IMR-90 (cell line): Measurements from ENCODE around the gene ARHGAP24. TPM values are rescaled to one million over a fixed set of nuclear protein-coding genes. Genes with fewer than 3 reads are reported as not detected.

ENCODE experiments used
- ATAC-seq: fragments of 200-7000 bp; cut with Tn5 transposase; 2 replicates; pipeline ENCODE4 v1.9.1; 2020; ENCODE audit warnings: low read depth, mild to moderate bottlenecking, moderate library complexity
- BruUV-seq: library from RNA; stranded (reverse); fragments of 400-500 nt; replicated peaks from 2 replicates; lab custom pipeline; 2021; lab: Mats Ljungman, UMichigan
- CTCF ChIA-PET: fragments of 300-600 bp; formaldehyde crosslinking; extraction: SDS; loops from one replicate; lab custom pipeline; 2021; ENCODE audit warnings: antibody characterized with exemption; lab: Yijun Ruan, JAX
- POLR2A ChIA-PET: fragments of 300-600 bp; sonication (Branson Sonifier 250); formaldehyde crosslinking; loops from one replicate; lab custom pipeline; 2022; ENCODE audit warnings: antibody characterized with exemption; ENCODE audit not compliant: unreplicated experiment; lab: Charles Lee
- DNase-seq: peaks from one replicate; pipeline ENCODE4 v3.0.0; 2013
- H2AFZ ChIP-seq: replicated peaks from 2 replicates; pipeline ENCODE3; 2013; ENCODE audit warnings: low read length, mild to moderate bottlenecking; ENCODE audit not compliant: poor library complexity
- H2AK5ac ChIP-seq: 2 replicates; pipeline ENCODE4 v1.6.1; 2013; ENCODE audit warnings: low read depth, low read length, inconsistent platforms
- H2AK9ac ChIP-seq: replicated peaks from 2 replicates; pipeline ENCODE3; 2013; ENCODE audit warnings: mild to moderate bottlenecking, low read depth, low read length, moderate library complexity; ENCODE audit not compliant: poor library complexity
- H2BK120ac ChIP-seq: 2 replicates; pipeline ENCODE4 v1.6.1; 2013; ENCODE audit warnings: low read depth, low read length, inconsistent platforms
- H2BK15ac ChIP-seq: 3 replicates; pipeline ENCODE4 v1.6.1; 2013; ENCODE audit warnings: low read depth, low read length, inconsistent platforms
- H2BK20ac ChIP-seq: 2 replicates; pipeline ENCODE4 v1.6.1; 2013; ENCODE audit warnings: low read depth, mild to moderate bottlenecking, inconsistent platforms, low read length, moderate library complexity
- H2BK5ac ChIP-seq: 2 replicates; pipeline ENCODE4 v1.6.1; 2013; ENCODE audit warnings: mild to moderate bottlenecking, low read depth, low read length, inconsistent platforms; ENCODE audit not compliant: poor library complexity, severe bottlenecking
- H3K14ac ChIP-seq: replicated peaks from 2 replicates; pipeline ENCODE4 v1.6.1; 2013; ENCODE audit warnings: low read depth, low read length, inconsistent platforms
- H3K18ac ChIP-seq: 2 replicates; pipeline ENCODE4 v1.6.1; 2013; ENCODE audit warnings: low read depth, low read length, control low read depth
- H3K23ac ChIP-seq: 2 replicates; pipeline ENCODE4 v1.6.1; 2013; ENCODE audit warnings: low read depth, low read length, inconsistent platforms
- H3K27ac ChIP-seq: 2 replicates; pipeline ENCODE4 v1.5.1; 2013; ENCODE audit warnings: mild to moderate bottlenecking, control low read depth, low read length; ENCODE audit not compliant: insufficient read depth
- H3K27me3 ChIP-seq: 2 replicates; pipeline ENCODE4 v1.6.1; 2013; ENCODE audit warnings: low read length; ENCODE audit not compliant: control insufficient read depth, insufficient read depth
- H3K36me3 ChIP-seq: 2 replicates; pipeline ENCODE4 v1.6.1; 2013; ENCODE audit warnings: low read length, mixed read lengths; ENCODE audit not compliant: control insufficient read depth, insufficient read depth
- H3K4ac ChIP-seq: 2 replicates; pipeline ENCODE4 v1.6.1; 2013; ENCODE audit warnings: low read depth, low read length, inconsistent platforms
- H3K4me1 ChIP-seq: 2 replicates; pipeline ENCODE4 v1.6.1; 2013; ENCODE audit warnings: low read length, mixed read lengths; ENCODE audit not compliant: control insufficient read depth, insufficient read depth
- H3K4me2 ChIP-seq: 2 replicates; pipeline ENCODE4 v1.6.1; 2013; ENCODE audit warnings: low read depth, mild to moderate bottlenecking, control low read depth, low read length, moderate library complexity
- H3K4me3 ChIP-seq: 2 replicates; pipeline ENCODE4 v1.5.1; 2013; ENCODE audit warnings: low read depth, mild to moderate bottlenecking, control low read depth, low read length, moderate library complexity; ENCODE audit not compliant: insufficient read depth
- H3K56ac ChIP-seq: 2 replicates; pipeline ENCODE4 v1.6.1; 2013; ENCODE audit warnings: low read length, inconsistent platforms; ENCODE audit not compliant: insufficient read depth; ENCODE audit errors: extremely low read depth
- H3K79me1 ChIP-seq, 2 experiments: 2 replicates each; pipeline ENCODE4 v1.6.1; 2013; ENCODE audit warnings: low read length in 2 of 2, inconsistent platforms in 1 of 2, low read depth in 1 of 2
- H3K9ac ChIP-seq: 2 replicates; pipeline ENCODE4 v1.6.1; 2013; ENCODE audit warnings: low read depth, low read length, control low read depth
- H3K9me1 ChIP-seq: 2 replicates; pipeline ENCODE4 v1.6.1; 2013; ENCODE audit warnings: low read length, inconsistent platforms; ENCODE audit not compliant: insufficient read depth
- H3K9me3 ChIP-seq: 2 replicates; pipeline ENCODE4 v1.6.1; 2013; ENCODE audit warnings: low read length; ENCODE audit not compliant: control insufficient read depth, insufficient read depth
- H4K20me1 ChIP-seq: 2 replicates; pipeline ENCODE4 v1.6.1; 2013; ENCODE audit warnings: low read length, inconsistent platforms; ENCODE audit not compliant: insufficient read depth
- H4K5ac ChIP-seq: 2 replicates; pipeline ENCODE4 v1.6.1; 2013; ENCODE audit warnings: mild to moderate bottlenecking, low read depth, low read length, control low read depth
- H4K8ac ChIP-seq, 2 experiments: 2 replicates each; pipeline ENCODE4 v1.6.1; 2013; ENCODE audit warnings: low read depth in 2 of 2, low read length in 2 of 2, control low read depth in 1 of 2, inconsistent platforms in 1 of 2
- H4K91ac ChIP-seq: 2 replicates; pipeline ENCODE4 v1.6.1; 2013; ENCODE audit warnings: low read depth, low read length, inconsistent platforms; ENCODE audit not compliant: insufficient read depth
- BHLHE40 ChIP-seq: fragments of 150-350 bp; IDR thresholded peaks from 2 replicates; pipeline ENCODE4 v1.6.1; 2016; ENCODE audit warnings: mild to moderate bottlenecking, low read depth, low read length
- CEBPB ChIP-seq: IDR thresholded peaks from 2 replicates; pipeline ENCODE4 v1.6.1; 2012; ENCODE audit warnings: low read depth, low read length, improper control_type of control experiment
- CHD1 ChIP-seq: IDR thresholded peaks from 2 replicates; pipeline ENCODE4 v1.6.1; 2012; ENCODE audit warnings: low read depth, low read length, improper control_type of control experiment
- FOS ChIP-seq: fragments of 150-350 bp; IDR thresholded peaks from 2 replicates; pipeline ENCODE4 v1.6.1; 2016; ENCODE audit warnings: low read depth, low read length
- MAFK ChIP-seq: IDR thresholded peaks from 2 replicates; pipeline ENCODE4 v1.6.1; 2012; ENCODE audit warnings: low read depth, low read length, improper control_type of control experiment
- MAZ ChIP-seq: IDR thresholded peaks from 2 replicates; pipeline ENCODE4 v1.6.1; 2012; ENCODE audit warnings: low read depth, mild to moderate bottlenecking, low read length, improper control_type of control experiment, moderate library complexity, borderline replicate concordance
- POLR2A ChIP-seq: IDR thresholded peaks from 2 replicates; pipeline ENCODE4 v1.6.1; 2012; ENCODE audit warnings: mild to moderate bottlenecking, low read depth, low read length
- RCOR1 ChIP-seq: IDR thresholded peaks from 2 replicates; pipeline ENCODE4 v1.6.1; 2012; ENCODE audit warnings: mild to moderate bottlenecking, low read length, improper control_type of control experiment; ENCODE audit not compliant: insufficient replicate concordance
- WGBS, 2 experiments: methylation state at CpG; one replicate each; pipeline versions ENCODE4 v1.1.5 to v1.1.7; 2013; ENCODE audit warnings: missing lambda C conversion rate in 2 of 2; ENCODE audit not compliant: insufficient read length in 1 of 2; ENCODE audit errors: extremely low coverage in 2 of 2; 5-methylcytosine and 5-hydroxymethylcytosine counted together
- dilution Hi-C: fragments of 300-500 bp; cut with HindIII; formaldehyde crosslinking; loops from one replicate; pipeline ENCODE4 v1.14.3; 2018; ENCODE audit warnings: low sequenced_read_pairs; ENCODE audit not compliant: unreplicated experiment
- in situ Hi-C: fragments of 300-500 bp; cut with MboI; formaldehyde crosslinking; loops from 3 replicates; pipeline ENCODE4 v1.14.3; 2019; ENCODE audit warnings: low sequenced_read_pairs, inconsistent platforms, mixed read lengths
- intact Hi-C: fragments of 100-400 bp; cut with micrococcal nuclease; formaldehyde crosslinking; loops from 2 replicates; pipeline ENCODE4 v1.10.0; 2022
- polyA plus RNA-seq, 3 experiments: library from polyadenylated mRNA; depleted of rRNA; stranded (reverse); fragments of >200 nt; gene quantifications; 2 replicates each; pipeline ENCODE4 v1.2.3, GENCODE V29; 2012; ENCODE audit warnings: low replicate concordance in 1 of 3
- total RNA-seq: library from RNA; depleted of rRNA; stranded (reverse); fragments of >200 nt; gene quantifications from 2 replicates; pipeline ENCODE4 v1.2.3, GENCODE V29; 2012
- TF ChIP-seq, protein P1 (sequence below): conservative IDR thresholded peaks from 2 replicates; pipeline ENCODE4 v1.5.1; 2012; ENCODE audit warnings: mild to moderate bottlenecking, low read depth, low read length, improper control_type of control experiment

Gene ARHGAP24
- total and polyA plus RNA-seq, 2 of the 4 experiments (the other 2 are of a cell fraction): 11.9 to 24.0 TPM

DNA sequence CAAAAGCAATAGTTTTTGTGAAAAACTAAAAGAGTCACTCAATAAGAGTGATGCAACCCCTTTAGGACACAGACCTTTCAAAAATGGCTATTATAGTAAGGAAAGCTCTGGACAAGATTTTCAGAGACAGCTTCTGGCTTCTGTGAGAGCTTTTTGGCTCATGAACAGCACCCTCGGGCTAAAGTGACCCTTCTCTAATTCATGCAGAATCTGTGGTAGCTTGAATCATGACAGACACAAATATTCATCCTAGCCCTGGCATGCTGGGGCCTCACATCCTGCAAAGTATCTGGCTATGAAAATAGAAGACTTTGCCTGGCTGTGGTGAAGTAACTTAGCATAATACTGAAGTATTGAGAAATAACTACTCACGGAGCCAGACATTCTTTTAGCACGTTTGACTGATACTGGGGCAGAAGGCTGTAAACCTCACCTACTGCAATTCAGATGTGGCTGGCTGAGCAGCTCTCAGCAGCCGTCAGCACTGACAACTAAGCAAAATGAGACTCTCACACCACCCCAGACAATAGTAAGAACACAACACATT is 557.6 kb downstream of the ARHGAP24 start:
- Histone ChIP-seq H3K9me1 (0 out of 2 replicates have a peak, but pooled peaks cover 2% of the 10 kb centered on the region), H3K27ac (peak overlapping the region; percentile 45), H2AK5ac (peak overlapping the region; percentile 22; the same call in 1 of the 2 replicates), H4K5ac (peak overlapping the region; percentile 70; the same call in 1 of the 2 replicates), H4K20me1 (no peaks in the 10 kb centered on the region), H3K9ac (no peak overlapping the region), H3K14ac (no peak overlapping the region; the same call in 1 of the 2 replicates), H3K9me3 (no peaks in the 10 kb centered on the region), H2BK5ac (peak overlapping the region; percentile 92), H3K4me3 (no peak overlapping the region), H3K4ac (peak overlapping the region; percentile 49), H3K79me1 (no peaks in the 10 kb centered on the region), H4K91ac (peak overlapping the region; percentile 48; the same call in 1 of the 2 replicates), H2AFZ (peak overlapping the region; percentile 66), H2BK120ac (peak overlapping the region; percentile 76), H3K4me1 (peaks cover 15% of the 10 kb centered on the region), H2AK9ac (no peak overlapping the region), H3K23ac (peak overlapping the region; percentile 32; the same call in 1 of the 2 replicates), H3K56ac (no peak overlapping the region), H3K4me2 (peak overlapping the region; percentile 81), H3K27me3 (no peaks in the 10 kb centered on the region), H4K8ac (peak overlapping the region in 1 of 2 experiments; percentile 65; a peak in 2 of 4 replicates), H3K36me3 (no peaks in the 10 kb centered on the region), H3K18ac (peak overlapping the region; percentile 86; the same call in 1 of the 2 replicates), H2BK20ac (peak overlapping the region; percentile 55; the same call in 1 of the 2 replicates), H2BK15ac (peak overlapping the region; percentile 42; the same call in 1 of the 3 replicates)
- no CpG with 5 or more reads among the region's 4 CpGs for WGBS, 2 experiments
- CTCF ChIA-PET: interaction anchor here (0.6 to 0.9 kb wide), 2 partner anchors 11 to 343 kb away, joined by 4 to 6 read pairs; no protein-coding TSS in a partner anchor
- no TSS peak for BruUV-seq
- ATAC-seq: peak; percentile 79
- POLR2A ChIA-PET: interaction anchor here (0.5 to 0.6 kb wide), 2 partner anchors 10 to 17 kb away, joined by 3 read pairs; no protein-coding TSS in a partner anchor
- TF ChIP-seq POLR2A (no peak), MAZ (0 out of 2 replicates have a peak, but pooled peaks have one; percentile 20), CHD1 (no peak), BHLHE40 (peak; percentile 81), RCOR1 (no peak), CEBPB (peak; percentile 89), MAFK (no peak), FOS (no peak)
- TF ChIP-seq, protein P1, sequence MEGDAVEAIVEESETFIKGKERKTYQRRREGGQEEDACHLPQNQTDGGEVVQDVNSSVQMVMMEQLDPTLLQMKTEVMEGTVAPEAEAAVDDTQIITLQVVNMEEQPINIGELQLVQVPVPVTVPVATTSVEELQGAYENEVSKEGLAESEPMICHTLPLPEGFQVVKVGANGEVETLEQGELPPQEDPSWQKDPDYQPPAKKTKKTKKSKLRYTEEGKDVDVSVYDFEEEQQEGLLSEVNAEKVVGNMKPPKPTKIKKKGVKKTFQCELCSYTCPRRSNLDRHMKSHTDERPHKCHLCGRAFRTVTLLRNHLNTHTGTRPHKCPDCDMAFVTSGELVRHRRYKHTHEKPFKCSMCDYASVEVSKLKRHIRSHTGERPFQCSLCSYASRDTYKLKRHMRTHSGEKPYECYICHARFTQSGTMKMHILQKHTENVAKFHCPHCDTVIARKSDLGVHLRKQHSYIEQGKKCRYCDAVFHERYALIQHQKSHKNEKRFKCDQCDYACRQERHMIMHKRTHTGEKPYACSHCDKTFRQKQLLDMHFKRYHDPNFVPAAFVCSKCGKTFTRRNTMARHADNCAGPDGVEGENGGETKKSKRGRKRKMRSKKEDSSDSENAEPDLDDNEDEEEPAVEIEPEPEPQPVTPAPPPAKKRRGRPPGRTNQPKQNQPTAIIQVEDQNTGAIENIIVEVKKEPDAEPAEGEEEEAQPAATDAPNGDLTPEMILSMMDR: no peak
- in situ Hi-C loops: loop anchor here (10.0 kb wide), 1 partner anchor 268 kb away; no protein-coding TSS in a partner anchor
- dilution Hi-C loops: no loop called here
- intact Hi-C loops: no loop called here
- peak; percentile 83 for DNase-seq
